Sigmoid colon (tissue), 7 donors: Measurements from ENCODE around the gene LILRA2. TPM values are rescaled to one million over a fixed set of nuclear protein-coding genes. Genes with fewer than 3 reads are reported as not detected.

Experiments used
- DNase-seq: peaks from one replicate; pipeline ENCODE4 v3.0.0-alpha.2; 2019
- H3K27ac ChIP-seq, 4 donors: fragments of 200-600 bp; sonication (generic); one replicate each; pipeline ENCODE4 v1.5.1; 2016 to 2019; ENCODE audit warnings: mild to moderate bottlenecking in 1 of 4
- H3K27me3 ChIP-seq, 3 donors: fragments of 200-600 bp; sonication (generic); one replicate each; pipeline ENCODE4 v1.5.1; 2019; ENCODE audit warnings: mild to moderate bottlenecking in 1 of 3
- H3K36me3 ChIP-seq, 4 donors: fragments of 200-600 bp; sonication (generic); one replicate each; pipeline ENCODE4 v1.5.1; 2016 to 2019
- H3K4me1 ChIP-seq, 4 donors: fragments of 200-600 bp; sonication (generic); one replicate each; pipeline ENCODE4 v1.5.1; 2017 to 2019
- H3K4me3 ChIP-seq, 4 donors: fragments of 200-600 bp; sonication (generic); one replicate each; pipeline ENCODE4 v1.5.1; 2017 to 2019; ENCODE audit warnings: mild to moderate bottlenecking in 2 of 4, moderate library complexity in 1 of 4
- H3K9me3 ChIP-seq, 4 donors: fragments of 200-600 bp in 3 of 4; sonication (generic) in 3 of 4; one replicate each; pipeline versions ENCODE4 v1.5.1 to v1.6.1; 2013 to 2019
- EP300 ChIP-seq, 4 donors: sonication (generic); formaldehyde crosslinking; IDR thresholded peaks; one replicate each; pipeline ENCODE4 v1.6.1; 2017; ENCODE audit warnings: antibody characterized with exemption in 4 of 4
- POLR2A ChIP-seq, 2 donors: fragments of 450-650 bp; IDR thresholded peaks; one replicate each; pipeline ENCODE4 v1.6.1; 2016; ENCODE audit warnings: antibody characterized with exemption in 2 of 2, mild to moderate bottlenecking in 2 of 2, moderate library complexity in 2 of 2
- POLR2AphosphoS5 ChIP-seq, 4 donors: sonication (generic); formaldehyde crosslinking; IDR thresholded peaks; one replicate each; pipeline ENCODE4 v1.6.1; 2017; ENCODE audit warnings: antibody characterized with exemption in 4 of 4
- WGBS, 2 donors: extraction: QIAGEN DNeasy Blood & Tissue Kit; methylation state at CpG; one replicate each; pipeline ENCODE4 v1.1.7; 2013; 5-methylcytosine and 5-hydroxymethylcytosine counted together
- intact Hi-C: fragments of 100-400 bp; cut with DNase I; formaldehyde crosslinking; loops from one replicate; pipeline ENCODE4 v1.15.1; 2023
- polyA plus RNA-seq, 3 donors: library from polyadenylated mRNA; stranded (reverse); fragments of 200-250 nt; gene quantifications; one replicate each; pipeline ENCODE4 v1.2.3, GENCODE V29; 2013
- total RNA-seq, 4 donors: library from RNA; depleted of rRNA; stranded (reverse); fragments of >200 nt; gene quantifications; one replicate each; pipeline ENCODE4 v1.1.0, GENCODE V29; 2016
- TF ChIP-seq, protein P1 (sequence below), 4 experiments: fragments of 450-650 bp in 3 of 4; fragments of 200-600 bp in 1 of 4; IDR thresholded peaks; one replicate each; pipeline ENCODE4 v1.5.1; 2016 to 2019; ENCODE audit warnings: antibody characterized with exemption in 4 of 4, mild to moderate bottlenecking in 3 of 4, moderate library complexity in 2 of 4
- donor health status: healthy with polysubstance abuse.
- donor health status: Bipolar disorder and iron deficiency.
- donor health status: healthy.

Gene LILRA2
- total and polyA plus RNA-seq, 7 donors: 0.66 to 3.4 (median 3.2) TPM; not detected in 1

DNA sequence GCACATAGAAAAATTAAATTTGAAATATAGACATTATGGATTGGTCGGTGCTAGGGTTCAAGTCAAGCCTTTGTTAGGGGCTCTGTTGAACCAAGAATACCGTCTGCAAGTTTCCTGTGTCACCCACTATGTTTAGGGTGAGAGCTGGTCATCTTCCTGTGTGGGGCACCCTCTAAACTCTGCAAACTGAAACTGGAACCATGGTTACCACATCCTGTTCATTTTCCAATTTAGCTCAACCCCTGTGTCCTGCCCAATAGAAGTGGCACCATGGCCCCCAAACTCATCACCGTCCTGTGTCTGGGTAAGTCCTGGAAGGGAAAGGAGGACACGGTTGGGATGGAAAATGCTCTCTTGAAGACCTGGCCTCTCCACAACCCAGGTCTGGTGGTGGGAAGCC is 41.1 kb upstream of the LILRA2 start:
- H3K4me3 ChIP-seq: no peak overlapping the region
- 58 to 81% methylated on average over 4 of the region's 4 CpGs for WGBS, 2 donors
- intact Hi-C loops: no loop called here
- no peak for DNase-seq
- peaks cover 0 to 26% (median 0%) of the 10 kb centered on the region in 3 donors for H3K27me3 ChIP-seq
- H3K4me1 ChIP-seq: no peaks in the 10 kb centered on the region
- no peaks in the 10 kb centered on the region for H3K9me3 ChIP-seq
- no peaks in the 10 kb centered on the region for H3K36me3 ChIP-seq
- TF ChIP-seq EP300 (IDR thresholded peaks at IDR 0.05): no peak
- no peak for TF ChIP-seq POLR2A (IDR thresholded peaks at IDR 0.05)
- TF ChIP-seq, protein P1, sequence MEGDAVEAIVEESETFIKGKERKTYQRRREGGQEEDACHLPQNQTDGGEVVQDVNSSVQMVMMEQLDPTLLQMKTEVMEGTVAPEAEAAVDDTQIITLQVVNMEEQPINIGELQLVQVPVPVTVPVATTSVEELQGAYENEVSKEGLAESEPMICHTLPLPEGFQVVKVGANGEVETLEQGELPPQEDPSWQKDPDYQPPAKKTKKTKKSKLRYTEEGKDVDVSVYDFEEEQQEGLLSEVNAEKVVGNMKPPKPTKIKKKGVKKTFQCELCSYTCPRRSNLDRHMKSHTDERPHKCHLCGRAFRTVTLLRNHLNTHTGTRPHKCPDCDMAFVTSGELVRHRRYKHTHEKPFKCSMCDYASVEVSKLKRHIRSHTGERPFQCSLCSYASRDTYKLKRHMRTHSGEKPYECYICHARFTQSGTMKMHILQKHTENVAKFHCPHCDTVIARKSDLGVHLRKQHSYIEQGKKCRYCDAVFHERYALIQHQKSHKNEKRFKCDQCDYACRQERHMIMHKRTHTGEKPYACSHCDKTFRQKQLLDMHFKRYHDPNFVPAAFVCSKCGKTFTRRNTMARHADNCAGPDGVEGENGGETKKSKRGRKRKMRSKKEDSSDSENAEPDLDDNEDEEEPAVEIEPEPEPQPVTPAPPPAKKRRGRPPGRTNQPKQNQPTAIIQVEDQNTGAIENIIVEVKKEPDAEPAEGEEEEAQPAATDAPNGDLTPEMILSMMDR (IDR thresholded peaks at IDR 0.05): no peak
- no peak for TF ChIP-seq POLR2AphosphoS5 (IDR thresholded peaks at IDR 0.05)
- H3K27ac ChIP-seq: no peak overlapping the region

DNA sequence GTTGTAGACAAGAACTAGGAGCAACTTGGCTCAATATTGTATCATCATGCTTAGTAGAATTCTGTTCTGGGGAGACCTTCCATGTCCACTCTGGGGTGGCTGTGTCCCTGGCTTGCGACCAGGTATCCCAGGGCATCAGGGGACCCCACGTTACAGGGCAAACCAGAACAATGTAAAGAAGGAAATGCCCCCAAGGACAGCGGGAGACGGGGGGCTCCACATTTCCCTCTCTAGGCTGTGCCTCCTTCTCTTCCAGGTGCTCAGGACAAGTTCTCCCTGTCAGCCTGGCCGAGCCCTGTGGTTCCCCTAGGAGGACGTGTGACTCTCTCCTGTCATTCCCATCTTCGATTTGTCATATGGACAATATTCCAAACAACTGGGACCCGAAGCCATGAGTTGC is 40.1 kb upstream of the LILRA2 start:
- WGBS, 2 donors: 81 to 90% methylated on average over 8 of the region's 8 CpGs
- TF ChIP-seq, protein P1 (IDR thresholded peaks at IDR 0.05): no peak
- TF ChIP-seq POLR2AphosphoS5 (IDR thresholded peaks at IDR 0.05) (no peak), POLR2A (IDR thresholded peaks at IDR 0.05) (no peak), EP300 (IDR thresholded peaks at IDR 0.05) (no peak)
- no peaks in the 10 kb centered on the region for H3K4me1 ChIP-seq
- H3K27me3 ChIP-seq: peaks cover 0 to 26% (median 0%) of the 10 kb centered on the region in 3 donors
- DNase-seq: no peak
- intact Hi-C loops: no loop called here
- H3K4me3 ChIP-seq: no peak overlapping the region
- no peaks in the 10 kb centered on the region for H3K36me3 ChIP-seq
- no peaks in the 10 kb centered on the region for H3K9me3 ChIP-seq
- H3K27ac ChIP-seq: no peak overlapping the region

DNA sequence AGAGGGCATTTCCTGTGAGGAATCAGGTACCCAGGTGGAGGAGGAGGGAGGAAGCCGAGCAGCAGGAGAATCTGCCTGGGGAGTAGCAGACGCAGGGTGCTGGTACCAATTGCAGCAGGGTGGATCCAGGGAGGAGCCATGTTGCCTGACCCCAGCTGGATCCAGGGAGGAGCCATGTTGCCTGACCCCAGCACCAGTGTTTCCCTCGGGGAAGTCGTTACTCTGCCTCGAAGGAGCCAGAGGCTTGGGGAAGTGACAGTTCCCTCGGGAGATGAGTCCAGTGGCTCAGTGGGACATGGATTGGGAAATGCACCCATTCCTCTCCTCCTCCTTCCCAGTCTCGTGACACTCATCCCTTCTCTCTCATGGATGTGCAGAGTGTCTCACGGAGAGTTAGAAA is 39.4 kb upstream of the LILRA2 start:
- TF ChIP-seq POLR2A (IDR thresholded peaks at IDR 0.05): no peak
- TF ChIP-seq, protein P1 (IDR thresholded peaks at IDR 0.05): no peak
- TF ChIP-seq POLR2AphosphoS5 (IDR thresholded peaks at IDR 0.05): no peak
- no peak for TF ChIP-seq EP300 (IDR thresholded peaks at IDR 0.05)
- 70 to 79% methylated on average over 8 of the region's 8 CpGs for WGBS, 2 donors
- Histone ChIP-seq H3K36me3 (no peaks in the 10 kb centered on the region), H3K9me3 (no peaks in the 10 kb centered on the region), H3K27ac (no peak overlapping the region), H3K4me3 (no peak overlapping the region), H3K27me3 (peaks cover 0 to 26% (median 0%) of the 10 kb centered on the region in 3 donors), H3K4me1 (no peaks in the 10 kb centered on the region)
- intact Hi-C loops: no loop called here
- DNase-seq: no peak

DNA sequence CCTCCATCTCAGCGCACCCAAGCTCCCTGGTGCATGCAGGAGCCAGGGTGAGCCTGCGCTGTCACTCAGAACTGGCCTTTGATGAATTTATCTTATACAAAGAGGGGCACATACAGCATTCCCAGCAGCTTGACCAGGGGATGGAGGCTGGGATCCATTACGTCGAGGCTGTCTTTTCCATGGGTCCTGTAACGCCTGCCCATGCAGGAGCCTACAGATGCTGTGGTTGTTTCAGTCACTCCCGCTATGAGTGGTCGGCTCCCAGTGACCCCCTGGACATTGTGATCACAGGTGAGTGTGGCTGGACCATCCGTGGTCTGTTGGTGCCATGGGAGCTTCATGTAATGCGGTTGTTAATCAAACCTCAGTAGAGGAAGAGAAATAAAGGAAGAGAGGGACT is 38.0 kb upstream of the LILRA2 start:
- no peak overlapping the region for H3K27ac ChIP-seq
- DNase-seq: no peak
- TF ChIP-seq, protein P1 (IDR thresholded peaks at IDR 0.05): no peak
- intact Hi-C loops: no loop called here
- 87 to 88% methylated on average over 9 of the region's 9 CpGs for WGBS, 2 donors
- H3K36me3 ChIP-seq: no peaks in the 10 kb centered on the region
- H3K4me3 ChIP-seq: no peak overlapping the region
- no peaks in the 10 kb centered on the region for H3K4me1 ChIP-seq
- H3K27me3 ChIP-seq: peaks cover 0 to 26% (median 0%) of the 10 kb centered on the region in 3 donors
- H3K9me3 ChIP-seq: no peaks in the 10 kb centered on the region

DNA sequence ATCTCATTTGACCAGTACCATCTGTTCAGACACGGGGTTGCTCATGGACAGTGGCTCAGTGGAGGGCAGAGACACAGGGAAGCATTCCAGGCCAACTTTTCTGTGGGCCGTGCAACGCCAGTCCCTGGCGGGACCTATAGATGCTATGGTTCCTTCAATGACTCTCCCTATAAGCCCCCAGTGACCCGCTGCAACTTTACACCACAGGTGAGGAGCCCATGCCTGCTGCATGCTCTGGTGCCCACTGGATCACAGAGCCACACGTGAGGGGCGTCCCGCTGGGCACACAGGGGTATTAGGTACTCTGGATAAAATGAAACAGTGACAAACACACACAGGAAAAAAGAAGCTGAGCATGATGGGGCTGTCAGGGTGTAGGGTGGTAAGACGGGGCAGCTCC is 36.6 kb upstream of the LILRA2 start:
- Histone ChIP-seq H3K9me3 (no peaks in the 10 kb centered on the region), H3K27me3 (peaks cover 0 to 19% (median 0%) of the 10 kb centered on the region in 3 donors), H3K4me1 (no peaks in the 10 kb centered on the region), H3K27ac (no peak overlapping the region), H3K36me3 (no peaks in the 10 kb centered on the region), H3K4me3 (no peak overlapping the region)
- intact Hi-C loops: no loop called here
- DNase-seq: no peak
- TF ChIP-seq, protein P1 (IDR thresholded peaks at IDR 0.05): no peak
- no peak for TF ChIP-seq POLR2A (IDR thresholded peaks at IDR 0.05)
- no peak for TF ChIP-seq POLR2AphosphoS5 (IDR thresholded peaks at IDR 0.05)
- TF ChIP-seq EP300 (IDR thresholded peaks at IDR 0.05): no peak
- WGBS, 2 donors: 79 to 91% methylated on average over 9 of the region's 9 CpGs
